Liver (tissue), 9 donors: ENCODE data around the gene TOP3A. TPM values are rescaled to one million over a fixed set of nuclear protein-coding genes. Genes with fewer than 3 reads are reported as not detected.

Experiments
- DNase-seq: peaks from one replicate; pipeline ENCODE4 v3.0.0-alpha.2; 2017; ENCODE audit warnings: low spot score
- H3K27ac ChIP-seq, 2 donors: one replicate each; pipeline ENCODE4 v1.7.0; 2013; ENCODE audit warnings: inconsistent platforms in 2 of 2, low read length in 2 of 2, control low read depth in 1 of 2, low read depth in 1 of 2, mild to moderate bottlenecking in 1 of 2
- H3K27me3 ChIP-seq, 4 donors: one replicate each; pipeline versions ENCODE4 v1.6.1 to v1.7.0; 2013; ENCODE audit warnings: low read length in 3 of 4, inconsistent platforms in 1 of 4, mild to moderate bottlenecking in 1 of 4, moderate library complexity in 1 of 4; ENCODE audit not compliant: control insufficient read depth in 4 of 4, insufficient read depth in 4 of 4
- H3K36me3 ChIP-seq, 4 donors: one replicate each; pipeline versions ENCODE4 v1.6.1 to v1.7.0; 2013; ENCODE audit warnings: low read length in 3 of 4, mild to moderate bottlenecking in 3 of 4, low read depth in 1 of 4, moderate library complexity in 1 of 4; ENCODE audit not compliant: control insufficient read depth in 4 of 4, insufficient read depth in 3 of 4
- H3K4me1 ChIP-seq, 4 donors: one replicate each; pipeline versions ENCODE4 v1.6.1 to v1.7.0; 2013; ENCODE audit warnings: low read length in 3 of 4, mild to moderate bottlenecking in 3 of 4, moderate library complexity in 1 of 4; ENCODE audit not compliant: control insufficient read depth in 4 of 4, insufficient read depth in 4 of 4
- H3K4me3 ChIP-seq, 3 donors: one replicate each; pipeline versions ENCODE4 v1.6.1 to v1.7.0; 2013; ENCODE audit warnings: low read length in 3 of 3, control low read depth in 1 of 3, low read depth in 1 of 3, mild to moderate bottlenecking in 1 of 3
- H3K9ac ChIP-seq, 2 donors: one replicate each; pipeline ENCODE4 v1.7.0; 2013; ENCODE audit warnings: low read length in 2 of 2, mild to moderate bottlenecking in 2 of 2, moderate library complexity in 2 of 2, control low read depth in 1 of 2, low read depth in 1 of 2
- H3K9me3 ChIP-seq, 4 donors: one replicate each; pipeline versions ENCODE4 v1.6.1 to v1.7.0; 2013; ENCODE audit warnings: low read length in 3 of 4; ENCODE audit not compliant: control insufficient read depth in 4 of 4
- ATF3 ChIP-seq: IDR thresholded peaks from 2 replicates; pipeline ENCODE4 v1.6.1; 2016; ENCODE audit warnings: antibody characterized with exemption
- CTCF ChIP-seq: fragments of 150-350 bp; IDR thresholded peaks from 2 replicates; pipeline ENCODE4 v1.5.1; 2017; ENCODE audit warnings: improper control_type of control experiment, low read depth, low read length; ENCODE audit not compliant: missing input control
- EGR1 ChIP-seq, 2 donors: IDR thresholded peaks; 2 replicates each; pipeline ENCODE4 v1.6.1; 2016 to 2018; ENCODE audit warnings: antibody characterized with exemption in 2 of 2, low read depth in 2 of 2
- FOXA1 ChIP-seq: IDR thresholded peaks from 2 replicates; pipeline ENCODE4 v1.6.1; 2016; ENCODE audit warnings: antibody characterized with exemption
- FOXA2 ChIP-seq: IDR thresholded peaks from 2 replicates; pipeline ENCODE4 v1.6.1; 2016; ENCODE audit warnings: antibody characterized with exemption
- GABPA ChIP-seq, 2 donors: IDR thresholded peaks in 1 of 2; conservative IDR thresholded peaks in 1 of 2; 2 replicates each; pipeline ENCODE4 v1.6.1; 2016; ENCODE audit warnings: antibody characterized with exemption in 2 of 2, mild to moderate bottlenecking in 1 of 2, moderate library complexity in 1 of 2
- HNF4A ChIP-seq, 2 donors: conservative IDR thresholded peaks; 2 replicates each; pipeline ENCODE4 v1.6.1; 2016; ENCODE audit warnings: antibody characterized with exemption in 2 of 2, mild to moderate bottlenecking in 2 of 2
- HNF4G ChIP-seq: IDR thresholded peaks from 2 replicates; pipeline ENCODE4 v1.6.1; 2016; ENCODE audit warnings: antibody characterized with exemption
- JUND ChIP-seq, 2 donors: IDR thresholded peaks; 2 replicates each; pipeline ENCODE4 v1.6.1; 2016; ENCODE audit warnings: antibody characterized with exemption in 2 of 2
- NR2F2 ChIP-seq: IDR thresholded peaks from 2 replicates; pipeline ENCODE4 v1.6.1; 2016; ENCODE audit warnings: antibody characterized with exemption
- RAD21 ChIP-seq, 2 donors: IDR thresholded peaks; 2 replicates each; pipeline ENCODE4 v1.6.1; 2016; ENCODE audit warnings: antibody characterized with exemption in 2 of 2, mild to moderate bottlenecking in 2 of 2
- RXRA ChIP-seq, 2 donors: IDR thresholded peaks; 2 replicates each; pipeline ENCODE4 v1.6.1; 2017 to 2018; ENCODE audit warnings: antibody characterized with exemption in 2 of 2, mild to moderate bottlenecking in 1 of 2
- SP1 ChIP-seq: IDR thresholded peaks from 2 replicates; pipeline ENCODE4 v1.6.1; 2018; ENCODE audit warnings: antibody characterized with exemption, mild to moderate bottlenecking
- TAF1 ChIP-seq: conservative IDR thresholded peaks from 2 replicates; pipeline ENCODE4 v1.6.1; 2016; ENCODE audit warnings: antibody characterized with exemption, mild to moderate bottlenecking
- YY1 ChIP-seq: IDR thresholded peaks from 2 replicates; pipeline ENCODE4 v1.6.1; 2016; ENCODE audit warnings: antibody characterized with exemption, mild to moderate bottlenecking
- ZBTB33 ChIP-seq: IDR thresholded peaks from 2 replicates; pipeline ENCODE4 v1.6.1; 2016; ENCODE audit warnings: antibody characterized with exemption
- WGBS: extraction: QIAGEN DNeasy Blood & Tissue Kit; methylation state at CpG from one replicate; pipeline ENCODE4 v1.1.7; 2013; 5-methylcytosine and 5-hydroxymethylcytosine counted together
- polyA plus RNA-seq, 2 donors: library from polyadenylated mRNA; stranded (reverse) in 1 of 2; unstranded in 1 of 2; fragments of 200-250 nt in 1 of 2; fragments of >200 nt in 1 of 2; fragmentation: Nextera tagmentation in 1 of 2; extraction: Ambion mirVana in 1 of 2; gene quantifications; one replicate each; pipeline versions ENCODE4 v1.2.1 to v1.2.3, GENCODE V29; 2013 to 2015
- total RNA-seq, 2 donors: library from RNA; depleted of rRNA; stranded (reverse); fragments of >200 nt; gene quantifications; one replicate each; pipeline ENCODE4 v1.2.3, GENCODE V29; 2014
- TF ChIP-seq, protein P1 (sequence below): IDR thresholded peaks from 2 replicates; pipeline ENCODE4 v1.6.1; 2016; ENCODE audit warnings: antibody characterized with exemption, mild to moderate bottlenecking
- TF ChIP-seq, protein P2 (sequence below): IDR thresholded peaks from 2 replicates; pipeline ENCODE4 v1.6.1; 2016; ENCODE audit warnings: antibody characterized with exemption
- donor health status: healthy.
- donor health status: healthy.
- donor health status: healthy.
- donor health status: healthy.
- donor health status: healthy.

The TOP3A gene, protein sequence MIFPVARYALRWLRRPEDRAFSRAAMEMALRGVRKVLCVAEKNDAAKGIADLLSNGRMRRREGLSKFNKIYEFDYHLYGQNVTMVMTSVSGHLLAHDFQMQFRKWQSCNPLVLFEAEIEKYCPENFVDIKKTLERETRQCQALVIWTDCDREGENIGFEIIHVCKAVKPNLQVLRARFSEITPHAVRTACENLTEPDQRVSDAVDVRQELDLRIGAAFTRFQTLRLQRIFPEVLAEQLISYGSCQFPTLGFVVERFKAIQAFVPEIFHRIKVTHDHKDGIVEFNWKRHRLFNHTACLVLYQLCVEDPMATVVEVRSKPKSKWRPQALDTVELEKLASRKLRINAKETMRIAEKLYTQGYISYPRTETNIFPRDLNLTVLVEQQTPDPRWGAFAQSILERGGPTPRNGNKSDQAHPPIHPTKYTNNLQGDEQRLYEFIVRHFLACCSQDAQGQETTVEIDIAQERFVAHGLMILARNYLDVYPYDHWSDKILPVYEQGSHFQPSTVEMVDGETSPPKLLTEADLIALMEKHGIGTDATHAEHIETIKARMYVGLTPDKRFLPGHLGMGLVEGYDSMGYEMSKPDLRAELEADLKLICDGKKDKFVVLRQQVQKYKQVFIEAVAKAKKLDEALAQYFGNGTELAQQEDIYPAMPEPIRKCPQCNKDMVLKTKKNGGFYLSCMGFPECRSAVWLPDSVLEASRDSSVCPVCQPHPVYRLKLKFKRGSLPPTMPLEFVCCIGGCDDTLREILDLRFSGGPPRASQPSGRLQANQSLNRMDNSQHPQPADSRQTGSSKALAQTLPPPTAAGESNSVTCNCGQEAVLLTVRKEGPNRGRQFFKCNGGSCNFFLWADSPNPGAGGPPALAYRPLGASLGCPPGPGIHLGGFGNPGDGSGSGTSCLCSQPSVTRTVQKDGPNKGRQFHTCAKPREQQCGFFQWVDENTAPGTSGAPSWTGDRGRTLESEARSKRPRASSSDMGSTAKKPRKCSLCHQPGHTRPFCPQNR
- 10 to 100 TPM; 18.3 to 37.5 TPM for total RNA-seq
- 10 to 100 TPM in 1 of 2 donors, 1 to 10 TPM in 1; 6.6 to 10.2 TPM for polyA plus RNA-seq

DNA sequence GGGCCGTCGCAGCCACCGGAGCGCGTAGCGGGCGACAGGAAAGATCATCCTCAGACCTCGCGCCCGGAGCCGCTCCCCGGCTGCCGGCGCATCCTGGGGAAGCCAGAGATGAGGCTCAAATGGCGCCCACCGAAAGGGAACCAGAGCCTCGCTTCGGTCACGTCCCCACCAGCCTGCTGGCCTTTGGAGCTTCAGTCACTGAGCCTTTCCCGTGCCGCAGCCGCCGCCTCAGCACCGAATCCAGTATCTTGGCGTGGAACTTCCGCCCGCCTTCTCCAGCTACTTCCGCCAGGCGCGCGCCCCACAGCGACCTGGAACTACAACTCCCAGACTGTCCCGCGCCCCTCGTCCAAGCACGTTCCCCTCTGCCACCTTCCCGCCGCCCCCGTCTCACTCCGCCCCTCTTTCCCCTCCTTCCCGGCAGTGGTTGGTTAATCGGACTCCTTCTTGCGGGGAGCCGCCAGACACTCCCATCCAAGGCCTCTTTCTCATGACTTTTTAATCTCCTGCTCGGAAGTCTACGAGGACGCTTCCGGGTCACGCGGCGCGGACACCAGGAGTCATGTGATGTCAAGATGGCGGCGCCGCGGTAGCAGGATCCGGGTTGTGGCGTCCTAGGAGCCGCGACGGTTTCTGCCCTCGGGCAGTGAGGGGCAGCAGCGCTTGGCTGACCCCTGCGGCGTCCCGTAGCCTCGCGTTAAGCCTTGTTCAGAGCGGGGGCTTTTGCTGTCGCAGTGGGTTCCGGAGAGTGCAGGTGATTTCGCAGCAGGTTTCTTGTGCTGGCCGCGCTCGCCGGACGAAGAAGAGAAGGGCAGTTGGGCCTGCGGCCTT is at the start of gene TOP3A, which contains the start of gene SMCR8:
Gene TOP3A, minus strand, starts transcription at position 264 of the 831 bp plus-strand sequence. Its CDS starts 216 bp downstream, at position 48.
Gene SMCR8, plus strand, starts transcription at position 563 of the 831 bp plus-strand sequence. CDS start 497 bp downstream, outside the sequence.
- Histone ChIP-seq H3K9me3 (no peaks in the 10 kb centered on the region), H3K27me3 (no peaks in the 10 kb centered on the region), H3K36me3 (peaks cover 0 to 8% (median 6%) of the 10 kb centered on the region in 4 donors), H3K9ac (peak within 1 kb of the TSS; percentile 29 to 87), H3K4me1 (peaks cover 6 to 59% (median 47%) of the 10 kb centered on the region in 4 donors), H3K4me3 (peak within 1 kb of the TSS; percentile 73 to 96 (median 79)), H3K27ac (peak within 1 kb of the TSS; percentile 87 to 92)
- no peak for TF ChIP-seq TAF1
- peak; percentile 99 for TF ChIP-seq YY1
- no peak for TF ChIP-seq FOXA1
- peak; percentile 81 for TF ChIP-seq NR2F2
- peak; percentile 55 to 57 for TF ChIP-seq HNF4A (conservative IDR thresholded peaks at IDR 0.05)
- TF ChIP-seq, protein P1, sequence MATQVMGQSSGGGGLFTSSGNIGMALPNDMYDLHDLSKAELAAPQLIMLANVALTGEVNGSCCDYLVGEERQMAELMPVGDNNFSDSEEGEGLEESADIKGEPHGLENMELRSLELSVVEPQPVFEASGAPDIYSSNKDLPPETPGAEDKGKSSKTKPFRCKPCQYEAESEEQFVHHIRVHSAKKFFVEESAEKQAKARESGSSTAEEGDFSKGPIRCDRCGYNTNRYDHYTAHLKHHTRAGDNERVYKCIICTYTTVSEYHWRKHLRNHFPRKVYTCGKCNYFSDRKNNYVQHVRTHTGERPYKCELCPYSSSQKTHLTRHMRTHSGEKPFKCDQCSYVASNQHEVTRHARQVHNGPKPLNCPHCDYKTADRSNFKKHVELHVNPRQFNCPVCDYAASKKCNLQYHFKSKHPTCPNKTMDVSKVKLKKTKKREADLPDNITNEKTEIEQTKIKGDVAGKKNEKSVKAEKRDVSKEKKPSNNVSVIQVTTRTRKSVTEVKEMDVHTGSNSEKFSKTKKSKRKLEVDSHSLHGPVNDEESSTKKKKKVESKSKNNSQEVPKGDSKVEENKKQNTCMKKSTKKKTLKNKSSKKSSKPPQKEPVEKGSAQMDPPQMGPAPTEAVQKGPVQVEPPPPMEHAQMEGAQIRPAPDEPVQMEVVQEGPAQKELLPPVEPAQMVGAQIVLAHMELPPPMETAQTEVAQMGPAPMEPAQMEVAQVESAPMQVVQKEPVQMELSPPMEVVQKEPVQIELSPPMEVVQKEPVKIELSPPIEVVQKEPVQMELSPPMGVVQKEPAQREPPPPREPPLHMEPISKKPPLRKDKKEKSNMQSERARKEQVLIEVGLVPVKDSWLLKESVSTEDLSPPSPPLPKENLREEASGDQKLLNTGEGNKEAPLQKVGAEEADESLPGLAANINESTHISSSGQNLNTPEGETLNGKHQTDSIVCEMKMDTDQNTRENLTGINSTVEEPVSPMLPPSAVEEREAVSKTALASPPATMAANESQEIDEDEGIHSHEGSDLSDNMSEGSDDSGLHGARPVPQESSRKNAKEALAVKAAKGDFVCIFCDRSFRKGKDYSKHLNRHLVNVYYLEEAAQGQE: no peak
- peak; percentile 81 to 93 for TF ChIP-seq EGR1 (IDR thresholded peaks at IDR 0.05; ENCODE audit: low read depth in 2 of 2)
- TF ChIP-seq GABPA (IDR thresholded peaks at IDR 0.05 in 1 of 2, conservative IDR thresholded peaks at IDR 0.05 in 1 of 2): peak; percentile 82 to 93
- TF ChIP-seq CTCF: no peak
- TF ChIP-seq RXRA (IDR thresholded peaks at IDR 0.05): peak; percentile 69 to 73
- peak; percentile 72 for TF ChIP-seq SP1
- no peak for TF ChIP-seq RAD21 (IDR thresholded peaks at IDR 0.05)
- TF ChIP-seq JUND (IDR thresholded peaks at IDR 0.05): peak in 1 of 2 donors; percentile 52
- peak; percentile 94 for TF ChIP-seq ZBTB33
- no peak for TF ChIP-seq FOXA2
- TF ChIP-seq, protein P2, sequence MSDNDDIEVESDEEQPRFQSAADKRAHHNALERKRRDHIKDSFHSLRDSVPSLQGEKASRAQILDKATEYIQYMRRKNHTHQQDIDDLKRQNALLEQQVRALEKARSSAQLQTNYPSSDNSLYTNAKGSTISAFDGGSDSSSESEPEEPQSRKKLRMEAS: peak; percentile 96
- TF ChIP-seq HNF4G: no peak
- peak; percentile 73 for TF ChIP-seq ATF3
- WGBS: under 1% methylated on average over 78 of the region's 78 CpGs
- DNase-seq: peak; percentile 95
